Measurements from ENCODE around the gene KLHL7. TPM values are rescaled to one million over a fixed set of nuclear protein-coding genes. Genes with fewer than 3 reads are reported as not detected.

The KLHL7 gene
- total RNA-seq, 1 experiment from 2014 or later = 43.8 TPM

DNA sequence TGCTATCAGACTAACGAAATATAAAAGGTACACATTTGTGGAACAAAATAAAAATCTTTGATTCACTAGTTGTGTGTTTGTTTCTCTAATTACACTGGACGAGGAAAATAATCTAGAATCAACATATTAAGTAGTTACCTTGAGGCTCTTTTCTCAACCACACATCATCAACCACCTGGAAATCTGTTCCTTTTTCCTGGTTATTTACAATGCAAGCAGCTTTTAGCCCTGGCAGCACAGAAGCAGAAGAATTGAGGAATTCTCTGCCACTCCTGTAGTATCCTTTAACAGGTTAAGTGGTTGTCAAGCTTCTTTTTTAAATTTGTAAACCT lies 100.0 kb downstream of the KLHL7 start:
- ChIA-PET POLR2A (ENCODE audit: low non-redundant PET) (no interaction called here), CTCF (no interaction called here)
- H3K27ac ChIP-seq (ENCODE audit: low read depth, low read length, poor library complexity, severe bottlenecking) = no peak overlapping the region

DNA sequence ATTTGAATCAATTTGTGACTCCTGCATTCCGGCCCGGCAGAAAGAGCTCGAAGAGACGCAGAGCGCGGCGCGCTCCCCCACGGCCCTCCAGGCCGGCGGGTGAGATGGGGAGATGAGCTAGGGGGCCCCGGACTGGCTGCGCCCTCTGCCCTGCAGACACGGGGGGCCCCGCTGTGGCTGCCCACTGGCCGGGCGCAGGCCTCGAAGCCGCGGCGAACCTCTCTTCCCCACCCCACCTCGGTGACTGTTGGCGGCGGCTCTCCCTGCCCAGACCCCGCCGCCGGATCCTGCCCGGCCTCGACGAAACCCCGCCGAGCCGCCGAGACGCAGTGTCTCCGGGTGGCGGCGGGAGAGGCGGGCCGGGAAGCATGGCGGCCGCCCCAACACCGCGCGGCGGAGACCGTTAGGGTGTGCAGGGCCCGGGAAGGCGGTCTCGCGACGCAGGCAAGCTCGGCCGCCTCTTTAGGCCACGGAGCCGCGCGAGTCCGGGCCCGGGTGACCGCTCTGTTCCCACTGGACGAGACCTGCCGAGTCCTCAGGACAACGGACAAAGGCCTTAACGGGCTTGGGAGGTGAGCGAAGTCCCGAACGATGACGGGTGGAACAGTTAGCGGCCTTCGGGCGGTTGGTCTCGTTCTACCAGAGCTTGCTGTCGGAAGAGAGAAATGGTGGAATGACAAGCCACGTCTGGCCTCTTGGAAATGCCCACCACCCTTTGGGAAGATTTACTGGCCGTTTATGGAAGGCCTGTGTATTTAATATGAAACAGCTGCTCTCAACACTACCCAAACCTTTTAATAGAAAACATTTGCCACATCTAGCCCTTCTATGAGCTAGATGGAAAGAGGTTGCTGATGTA lies 100.6 kb downstream of the KLHL7 start:
- CTCF ChIA-PET = no interaction called here
- H3K27ac ChIP-seq (ENCODE audit: low read depth, low read length, poor library complexity, severe bottlenecking) = no peak overlapping the region
- DNase-seq (ENCODE audit: low spot score) = no peak
- no peaks in the 10 kb centered on the region for H3K27me3 ChIP-seq (replicated peaks; ENCODE audit: insufficient read depth, low read depth, low read length, poor library complexity)
- TF ChIP-seq CTCF (conservative IDR thresholded peaks at IDR 0.05; ENCODE audit: low read depth, low read length) (no peak), EZH2 (IDR thresholded peaks at IDR 0.05; ENCODE audit: borderline replicate concordance, low read depth, low read length, poor library complexity, severe bottlenecking) (no peak)
- intact Hi-C loops (cut with micrococcal nuclease; ENCODE audit: unreplicated experiment) = no loop called here
- H3K4me3 ChIP-seq (ENCODE audit: low read depth, low read length, poor library complexity, severe bottlenecking) = no peak overlapping the region
- H3K9me3 ChIP-seq (ENCODE audit: low read depth, low read length, poor library complexity, severe bottlenecking) = no peaks in the 10 kb centered on the region
- no TSS peak for BruUV-seq (replicated peaks)
- POLR2A ChIA-PET (ENCODE audit: low non-redundant PET) = no interaction called here
- no peaks in the 10 kb centered on the region for H3K4me1 ChIP-seq (ENCODE audit: insufficient read depth, low read length, poor library complexity, severe bottlenecking)
- peaks cover under 1% of the 10 kb centered on the region for H3K36me3 ChIP-seq (ENCODE audit: insufficient read depth, low read length, poor library complexity, severe bottlenecking)

More for the DNA sequence above, 100.0 kb downstream of the KLHL7 start:
- Histone ChIP-seq H3K27me3 (replicated peaks; ENCODE audit: insufficient read depth, low read depth, low read length, poor library complexity) (no peaks in the 10 kb centered on the region), H3K4me1 (ENCODE audit: insufficient read depth, low read length, poor library complexity, severe bottlenecking) (no peaks in the 10 kb centered on the region), H3K36me3 (ENCODE audit: insufficient read depth, low read length, poor library complexity, severe bottlenecking) (peaks cover 6% of the 10 kb centered on the region), H3K4me3 (ENCODE audit: low read depth, low read length, poor library complexity, severe bottlenecking) (no peak overlapping the region), H3K9me3 (ENCODE audit: low read depth, low read length, poor library complexity, severe bottlenecking) (no peaks in the 10 kb centered on the region)
- DNase-seq (ENCODE audit: low spot score) = no peak
- TF ChIP-seq EZH2 (IDR thresholded peaks at IDR 0.05; ENCODE audit: borderline replicate concordance, low read depth, low read length, poor library complexity, severe bottlenecking) = no peak
- TF ChIP-seq CTCF (conservative IDR thresholded peaks at IDR 0.05; ENCODE audit: low read depth, low read length) = no peak
- intact Hi-C loops (cut with micrococcal nuclease; ENCODE audit: unreplicated experiment) = no loop called here
- BruUV-seq (replicated peaks) = no TSS peak

GRCh38 chr7:23207021-23207420 lies 101.4 kb downstream of the KLHL7 start:
- no peaks in the 10 kb centered on the region for H3K36me3 ChIP-seq (ENCODE audit: insufficient read depth, low read length, poor library complexity, severe bottlenecking)
- H3K9me3 ChIP-seq (ENCODE audit: low read depth, low read length, poor library complexity, severe bottlenecking) = no peaks in the 10 kb centered on the region
- no peak overlapping the region for H3K27ac ChIP-seq (ENCODE audit: low read depth, low read length, poor library complexity, severe bottlenecking)
- BruUV-seq (replicated peaks) = no TSS peak
- intact Hi-C loops (cut with micrococcal nuclease; ENCODE audit: unreplicated experiment) = no loop called here
- H3K4me1 ChIP-seq (ENCODE audit: insufficient read depth, low read length, poor library complexity, severe bottlenecking) = no peaks in the 10 kb centered on the region
- H3K4me3 ChIP-seq (ENCODE audit: low read depth, low read length, poor library complexity, severe bottlenecking) = no peak overlapping the region
- ChIA-PET POLR2A (ENCODE audit: low non-redundant PET) (no interaction called here), CTCF (no interaction called here)
- H3K27me3 ChIP-seq (replicated peaks; ENCODE audit: insufficient read depth, low read depth, low read length, poor library complexity) = no peaks in the 10 kb centered on the region
- TF ChIP-seq CTCF (conservative IDR thresholded peaks at IDR 0.05; ENCODE audit: low read depth, low read length) (no peak), EZH2 (IDR thresholded peaks at IDR 0.05; ENCODE audit: borderline replicate concordance, low read depth, low read length, poor library complexity, severe bottlenecking) (no peak)
- no peak for DNase-seq (ENCODE audit: low spot score)
